Epithelial cell of proximal tubule (primary cell): Measurements from ENCODE around the gene TESK2. TPM values are rescaled to one million over a fixed set of nuclear protein-coding genes. Genes with fewer than 3 reads are reported as not detected.

Experiments used
- DNase-seq: peaks from one replicate; pipeline ENCODE4 v3.0.0-alpha.2; 2011; ENCODE audit warnings: low read depth
- H3K4me3 ChIP-seq: 2 replicates; pipeline ENCODE4 v1.5.1; 2011; ENCODE audit warnings: low read depth, mild to moderate bottlenecking, low read length
- CTCF ChIP-seq: conservative IDR thresholded peaks from 2 replicates; pipeline ENCODE4 v1.5.1; 2012; ENCODE audit warnings: low read depth, mild to moderate bottlenecking, low read length
- total RNA-seq: library from RNA; depleted of rRNA; stranded (reverse); fragments of >200 nt; gene quantifications from 2 replicates; pipeline ENCODE4 v1.2.3, GENCODE V29; 2015

TESK2 gene
- total RNA-seq, 1 donor from 2014 or later: 2.9 TPM

GRCh38 chr1:45319761-45320160, 171.2 kb downstream of the TESK2 start:
- no peak for DNase-seq
- no peak for TF ChIP-seq CTCF
- H3K4me3 ChIP-seq: no peak overlapping the region

- no peak for TF ChIP-seq CTCF
- no peak overlapping the region for H3K4me3 ChIP-seq
- DNase-seq: no peak
Observed at GRCh38 chr1:45317166-45317565, 173.8 kb downstream of the TESK2 start.

GRCh38 chr1:45314266-45314665, 176.7 kb downstream of the TESK2 start:
- DNase-seq: no peak
- H3K4me3 ChIP-seq: no peak overlapping the region
- no peak for TF ChIP-seq CTCF

GRCh38 chr1:45306905-45307304, 184.1 kb downstream of the TESK2 start:
- no peak for DNase-seq
- TF ChIP-seq CTCF: no peak
- H3K4me3 ChIP-seq: no peak overlapping the region

- TF ChIP-seq CTCF: no peak
- DNase-seq: no peak
- no peak overlapping the region for H3K4me3 ChIP-seq
Observed at GRCh38 chr1:45306319-45306718, 184.6 kb downstream of the TESK2 start.

- DNase-seq: no peak
- no peak for TF ChIP-seq CTCF
- H3K4me3 ChIP-seq: no peak overlapping the region
Observed at GRCh38 chr1:45305231-45305630, 185.7 kb downstream of the TESK2 start.

- H3K4me3 ChIP-seq: peak overlapping the region; percentile 66
- TF ChIP-seq CTCF: no peak
- no peak for DNase-seq
Observed at GRCh38 chr1:45304311-45305081, 186.5 kb downstream of the TESK2 start.
